GM12878 (cell line): ENCODE results near the gene KCNQ1. TPM values are rescaled to one million over a fixed set of nuclear protein-coding genes. Genes with fewer than 3 reads are reported as not detected.

Experiments
- ASH2L ChIP-seq: fragments of 300-600, 200-600 bp; sonication (generic); IDR thresholded peaks from 2 replicates; pipeline ENCODE4 v1.6.1; 2017; ENCODE audit warnings: low read depth, mild to moderate bottlenecking, borderline replicate concordance
- BRCA1 ChIP-seq: IDR thresholded peaks from 2 replicates; pipeline ENCODE4 v1.6.1; 2011; ENCODE audit warnings: low read depth, low read length, improper control_type of control experiment
- CHD1 ChIP-seq: IDR thresholded peaks from 2 replicates; pipeline ENCODE4 v1.6.1; 2012; ENCODE audit warnings: low read depth, low read length, improper control_type of control experiment
- CTCF ChIP-seq, 3 experiments: IDR thresholded peaks in 2 of 3; conservative IDR thresholded peaks in 1 of 3; 2 replicates each; pipeline ENCODE4 v1.5.1; 2011; ENCODE audit warnings: low read depth in 3 of 3, low read length in 3 of 3, mild to moderate bottlenecking in 3 of 3, control low read depth in 2 of 3, moderate library complexity in 2 of 3, inconsistent platforms in 1 of 3, mixed read lengths in 1 of 3; ENCODE audit not compliant: control insufficient read depth in 2 of 3, insufficient read depth in 1 of 3; ENCODE audit errors: extremely low read depth in 1 of 3
- ELK1 ChIP-seq: IDR thresholded peaks from 2 replicates; pipeline ENCODE4 v1.6.1; 2012; ENCODE audit warnings: low read depth, low read length, improper control_type of control experiment
- EP300 ChIP-seq, 2 experiments: fragments of 150-350 bp in 1 of 2; IDR thresholded peaks; 2 replicates each; pipeline ENCODE4 v1.6.1; 2011 to 2012; ENCODE audit warnings: low read depth in 2 of 2, low read length in 2 of 2, borderline replicate concordance in 1 of 2, improper control_type of control experiment in 1 of 2, inconsistent platforms in 1 of 2; ENCODE audit not compliant: control insufficient read depth in 1 of 2
- ESRRA ChIP-seq: IDR thresholded peaks from 2 replicates; pipeline ENCODE4 v1.6.1; 2012; ENCODE audit warnings: mild to moderate bottlenecking, low read length, improper control_type of control experiment
- IKZF2 ChIP-seq, 2 experiments: fragments of 450-650 bp; IDR thresholded peaks; 2 replicates each; pipeline ENCODE4 v1.6.1; 2017; ENCODE audit warnings: mild to moderate bottlenecking in 2 of 2, moderate library complexity in 2 of 2
- MEF2A ChIP-seq: IDR thresholded peaks from 2 replicates; pipeline ENCODE4 v1.6.1; 2011; ENCODE audit warnings: low read depth, mild to moderate bottlenecking, low read length, moderate library complexity; ENCODE audit not compliant: insufficient read depth
- MTA2 ChIP-seq: fragments of 450-650 bp; IDR thresholded peaks from 2 replicates; pipeline ENCODE4 v1.6.1; 2016; ENCODE audit warnings: low read depth, mild to moderate bottlenecking, moderate library complexity
- NRF1 ChIP-seq: conservative IDR thresholded peaks from 2 replicates; pipeline ENCODE4 v1.6.1; 2011; ENCODE audit warnings: mild to moderate bottlenecking, low read depth, low read length, improper control_type of control experiment
- RBBP5 ChIP-seq: fragments of 200-600 bp; sonication (generic); conservative IDR thresholded peaks from 2 replicates; pipeline ENCODE4 v1.6.1; 2016
- RCOR1 ChIP-seq: conservative IDR thresholded peaks from 2 replicates; pipeline ENCODE4 v1.6.1; 2012; ENCODE audit warnings: low read depth, low read length, improper control_type of control experiment
- REST ChIP-seq: IDR thresholded peaks from 2 replicates; pipeline ENCODE4 v1.6.1; 2012; ENCODE audit warnings: mild to moderate bottlenecking, low read depth, low read length
- SMC3 ChIP-seq: IDR thresholded peaks from 2 replicates; pipeline ENCODE4 v1.6.1; 2011; ENCODE audit warnings: low read length, improper control_type of control experiment, borderline replicate concordance
- SREBF2 ChIP-seq: IDR thresholded peaks from 2 replicates; pipeline ENCODE4 v1.6.1; 2012; ENCODE audit warnings: mild to moderate bottlenecking, low read length
- TAF1 ChIP-seq: IDR thresholded peaks from 2 replicates; pipeline ENCODE4 v1.6.1; 2011; ENCODE audit warnings: mild to moderate bottlenecking, low read depth, low read length, borderline replicate concordance
- TARDBP ChIP-seq: IDR thresholded peaks from 2 replicates; pipeline ENCODE4 v1.6.1; 2016; ENCODE audit warnings: borderline replicate concordance
- USF1 ChIP-seq: IDR thresholded peaks from 2 replicates; pipeline ENCODE4 v1.6.1; 2011; ENCODE audit warnings: borderline replicate concordance, low read depth, mild to moderate bottlenecking, moderate library complexity, mixed read lengths, low read length; ENCODE audit not compliant: insufficient read depth; ENCODE audit errors: extremely low read length
- WRNIP1 ChIP-seq: IDR thresholded peaks from 2 replicates; pipeline ENCODE4 v1.6.1; 2011; ENCODE audit warnings: low read depth, low read length, improper control_type of control experiment, borderline replicate concordance
- ZNF24 ChIP-seq: fragments of 450-650 bp; IDR thresholded peaks from 2 replicates; pipeline ENCODE4 v1.6.1; 2017; ENCODE audit warnings: antibody characterized with exemption, mild to moderate bottlenecking
- polyA plus RNA-seq, 11 experiments: library from polyadenylated mRNA; depleted of rRNA in 4 of 11; unstranded in 6 of 11; stranded (reverse) in 5 of 11; fragments of >200 nt; fragmentation: Nextera tagmentation in 4 of 11; fragmentation: Illumina TruSeq in 1 of 11; extraction: Ambion mirVana in 4 of 11; extraction: Trizol in 1 of 11; gene quantifications; 1 replicate in 1 of 11; 2 replicates in 10 of 11; pipeline versions ENCODE4 v1.2.1 to v1.2.3, GENCODE V29; 2011 to 2016; ENCODE audit warnings: inconsistent platforms in 2 of 11, missing spikeins in 2 of 11, low read depth in 1 of 11
- total RNA-seq, 4 experiments: library from RNA; depleted of rRNA in 3 of 4; stranded (reverse); fragments of >200 nt in 3 of 4; fragmentation: Illumina TruSeq in 1 of 4; extraction: Trizol in 1 of 4; gene quantifications; 2 replicates each; pipeline versions ENCODE4 v1.2.1 to v1.2.3, GENCODE V29; 2013 to 2021

The KCNQ1 gene
- total and polyA plus RNA-seq, 10 of the 15 experiments (the other 5 are each of a cell fraction or from before 2014, with no cell fraction given), result 0.03 to 0.15 (median 0.12) TPM; not detected in 7

GRCh38 chr11:2699531-2700414, 255.0 kb downstream of the KCNQ1 start, which contains the start of gene KCNQ1OT1 (continued):
- TF ChIP-seq MEF2A (no peak), CTCF (IDR thresholded peaks at IDR 0.05 in 2 of 3, conservative IDR thresholded peaks at IDR 0.05 in 1 of 3; ENCODE audit: control insufficient read depth in 2 of 3, extremely low read depth in 1 of 3, insufficient read depth in 1 of 3, low read depth in 3 of 3, low read length in 3 of 3) (no peak), RCOR1 (no peak), USF1 (no peak), ELK1 (no peak), SREBF2 (peak; percentile 81), REST (no peak), IKZF2 (IDR thresholded peaks at IDR 0.05) (no peak), EP300 (IDR thresholded peaks at IDR 0.05; ENCODE audit: borderline replicate concordance in 1 of 2, control insufficient read depth in 1 of 2, low read depth in 2 of 2, low read length in 2 of 2) (no peak), CHD1 (no peak), ZNF24 (no peak), WRNIP1 (no peak), MTA2 (no peak), RBBP5 (no peak), SMC3 (no peak), TAF1 (peak; percentile 97), ESRRA (no peak), BRCA1 (no peak), NRF1 (no peak), ASH2L (no peak), TARDBP (no peak)
